HepG2 (cell line): ENCODE data around the gene OGG1. TPM values are rescaled to one million over a fixed set of nuclear protein-coding genes. Genes with fewer than 3 reads are reported as not detected.

Experiments used
- ATAC-seq: fragments of 200-7000 bp; cut with Tn5 transposase; 3 replicates; pipeline ENCODE4 v1.9.1; 2020; ENCODE audit warnings: mild to moderate bottlenecking, moderate library complexity
- BruUV-seq: library from RNA; stranded (reverse); fragments of 400-500 nt; replicated peaks from 2 replicates; lab custom pipeline; 2021; lab: Mats Ljungman, UMichigan
- CTCF ChIA-PET: fragments of 300-600 bp; formaldehyde crosslinking; extraction: SDS; loops from one replicate; lab custom pipeline; 2021; ENCODE audit warnings: low total read pairs, inconsistent platforms, low intra/inter-chr PET ratio; lab: Yijun Ruan, JAX
- POLR2A ChIA-PET: fragments of 350-600 bp; sonication (Branson Sonifier 250); formaldehyde crosslinking; loops from one replicate; lab custom pipeline; 2020; ENCODE audit warnings: antibody characterized with exemption, inconsistent platforms; lab: Yijun Ruan, JAX
- DNase-seq: peaks from one replicate; pipeline ENCODE4 v3.0.0-alpha.2; 2015; ENCODE audit warnings: low spot score
- FAIRE-seq: peaks from 3 replicates; lab custom pipeline; 2011; peaks lifted over from hg19 to GRCh38; lab: Jason Lieb, UNC
- H2AFZ ChIP-seq: one replicate; pipeline ENCODE4 v1.6.1; 2011; ENCODE audit warnings: low read length, inconsistent platforms
- H3K27ac ChIP-seq: fragments of 300-600 bp; 3 replicates; pipeline ENCODE4 v1.8.0; 2011; ENCODE audit warnings: mixed run types, mild to moderate bottlenecking, mixed read lengths, low read length, inconsistent platforms; ENCODE audit not compliant: insufficient read depth; ENCODE audit errors: extremely low read length
- H3K27me3 ChIP-seq, 2 experiments: fragments of 200-600 bp in 1 of 2; 2 replicates in 1 of 2; 3 replicates in 1 of 2; pipeline versions ENCODE4 v1.6.0 to v1.8.0; 2011; ENCODE audit warnings: low read length in 2 of 2, mild to moderate bottlenecking in 2 of 2, moderate library complexity in 2 of 2, inconsistent platforms in 1 of 2; ENCODE audit not compliant: insufficient read depth in 2 of 2, control insufficient read depth in 1 of 2
- H3K36me3 ChIP-seq, 2 experiments: fragments of 200-600 bp in 1 of 2; replicated peaks in 1 of 2; 2 replicates in 1 of 2; 3 replicates in 1 of 2; pipeline versions ENCODE4 v1.5.1 to v1.8.0; 2011; ENCODE audit warnings: low read length in 2 of 2, inconsistent platforms in 1 of 2; ENCODE audit not compliant: insufficient read depth in 2 of 2, control insufficient read depth in 1 of 2
- H3K4me1 ChIP-seq: 2 replicates; pipeline ENCODE4 v1.5.1; 2012; ENCODE audit warnings: low read length, inconsistent platforms; ENCODE audit not compliant: insufficient read depth
- H3K4me2 ChIP-seq: 2 replicates; pipeline ENCODE4 v1.6.0; 2011; ENCODE audit warnings: low read depth, low read length, inconsistent platforms
- H3K4me3 ChIP-seq, 3 experiments: fragments of 200-600 bp in 1 of 3; sonication (generic), shearing (Covaris generic) in 1 of 3; replicated peaks in 1 of 3; 2 replicates each; pipeline ENCODE4 v1.5.1; 2011 to 2016; ENCODE audit warnings: low read length in 3 of 3, inconsistent platforms in 2 of 3, low read depth in 2 of 3, mild to moderate bottlenecking in 2 of 3, control low read depth in 1 of 3, mixed read lengths in 1 of 3; ENCODE audit not compliant: insufficient read depth in 1 of 3
- H3K79me2 ChIP-seq: one replicate; pipeline ENCODE4 v1.6.1; 2011; ENCODE audit warnings: low read length, inconsistent platforms; ENCODE audit not compliant: insufficient read depth
- H3K9ac ChIP-seq: 2 replicates; pipeline ENCODE4 v1.6.0; 2011; ENCODE audit warnings: mild to moderate bottlenecking, low read depth, low read length, inconsistent platforms; ENCODE audit not compliant: insufficient read depth
- H3K9me3 ChIP-seq: 2 replicates; pipeline ENCODE4 v1.5.1; 2012; ENCODE audit warnings: mild to moderate bottlenecking, low read length
- H4K20me1 ChIP-seq: 2 replicates; pipeline ENCODE4 v1.6.0; 2011; ENCODE audit warnings: inconsistent platforms, mild to moderate bottlenecking, low read length, moderate library complexity; ENCODE audit not compliant: insufficient read depth
- ATRX ChIP-seq: sonication (generic); formaldehyde crosslinking; IDR thresholded peaks from 2 replicates; pipeline ENCODE4 v1.4.0; 2020; ENCODE audit warnings: missing genetic modification reagents, borderline replicate concordance
- CTCF ChIP-seq: sonication (generic); formaldehyde crosslinking; IDR thresholded peaks from 2 replicates; pipeline ENCODE4 v1.5.0; 2020; ENCODE audit warnings: mild to moderate bottlenecking, missing genetic modification reagents, moderate library complexity
- POGK ChIP-seq: sonication (generic); formaldehyde crosslinking; conservative IDR thresholded peaks from 2 replicates; pipeline ENCODE4 v1.8.0; 2022; ENCODE audit warnings: mild to moderate bottlenecking, moderate library complexity, missing genetic modification reagents
- SRSF1 ChIP-seq: fragments of 200-400 bp; formaldehyde crosslinking; optimal IDR thresholded peaks from 2 replicates; pipeline ENCODE3; 2017; ENCODE audit warnings: mild to moderate bottlenecking, low read depth, low read length, moderate library complexity
- STAG1 ChIP-seq: sonication (generic); formaldehyde crosslinking; IDR thresholded peaks from 2 replicates; pipeline ENCODE4 v1.4.0; 2020; ENCODE audit warnings: missing genetic modification reagents
- ZBTB26 ChIP-seq: IDR thresholded peaks from 2 replicates; pipeline ENCODE4 v1.6.1; 2016; ENCODE audit warnings: missing compliant biosample characterization, missing genetic modification reagents, borderline replicate concordance
- ZNF253 ChIP-seq: sonication (generic); formaldehyde crosslinking; IDR thresholded peaks from 2 replicates; pipeline ENCODE4 v1.8.0; 2022; ENCODE audit warnings: mild to moderate bottlenecking, missing genetic modification reagents, borderline replicate concordance
- WGBS: methylation state at CpG from one replicate; pipeline ENCODE4 v1.1.6; 2017; ENCODE audit warnings: low lambda C conversion rate; 5-methylcytosine and 5-hydroxymethylcytosine counted together
- in situ Hi-C: cut with HindIII; loops from 2 replicates; pipeline ENCODE4 v1.10.0; 2017; ENCODE audit warnings: low pct_unique_long_range_greater_than_20kb; ENCODE audit not compliant: extremely low pct_ligation_motif_present
- intact Hi-C: fragments of 100-400 bp; cut with micrococcal nuclease; formaldehyde crosslinking; loops from one replicate; pipeline ENCODE4 v1.10.0; 2022; ENCODE audit not compliant: unreplicated experiment
- polyA plus RNA-seq, 8 experiments: library from polyadenylated mRNA; depleted of rRNA in 3 of 8; stranded (reverse) in 7 of 8; unstranded in 1 of 8; fragments of >200 nt; fragmentation: Illumina TruSeq in 4 of 8; extraction: Trizol in 4 of 8; gene quantifications; 2 replicates each; pipeline versions ENCODE4 v1.2.1 to v1.2.3, GENCODE V29; 2011 to 2016; ENCODE audit warnings: low read depth in 4 of 8, missing spikeins in 1 of 8, mixed read lengths in 1 of 8; ENCODE audit not compliant: insufficient read depth in 1 of 8
- total RNA-seq, 5 experiments: library from RNA; depleted of rRNA; stranded (reverse); fragments of >200 nt; fragmentation: Illumina TruSeq; extraction: Trizol; gene quantifications; 2 replicates each; pipeline ENCODE4 v1.2.3, GENCODE V29; 2016; ENCODE audit warnings: low read depth in 1 of 5

Gene OGG1
- total and polyA plus RNA-seq, 2 of the 13 experiments (the other 11 are each of a cell fraction or from before 2014, with no cell fraction given) = 28.7 to 33.2 TPM

GRCh38 chr3:9725775-9726515 is 23.8 kb upstream of the OGG1 start:
- Histone ChIP-seq H3K4me3 (no peak overlapping the region), H3K9ac (no peak overlapping the region), H3K27me3 (peaks cover 0 to 10% of the 10 kb centered on the region in 2 experiments; a peak in 2 of 5 replicates), H3K36me3 (no peaks in the 10 kb centered on the region), H3K4me2 (no peak overlapping the region), H3K9me3 (no peaks in the 10 kb centered on the region), H3K79me2 (no peaks in the 10 kb centered on the region), H2AFZ (no peak overlapping the region), H3K27ac (no peak overlapping the region), H3K4me1 (peaks cover 15% of the 10 kb centered on the region), H4K20me1 (no peaks in the 10 kb centered on the region)
- no peak for ATAC-seq
- TF ChIP-seq SRSF1 (no peak), ZNF253 (CRISPR knock-in tag) (no peak)
- 11% methylated on average over 1 of the region's 4 CpGs for WGBS
- no TSS peak for BruUV-seq
- ChIA-PET POLR2A (no interaction called here), CTCF (interaction anchor here (1.2 to 1.9 kb wide), 2 partner anchors 10 to 223 kb away, joined by 5 to 8 read pairs; no protein-coding TSS in a partner anchor)
- intact Hi-C loops = loop anchor here (2.0 kb wide), 1 partner anchor 223 kb away; no protein-coding TSS in a partner anchor
- no peak for FAIRE-seq
- in situ Hi-C loops = loop anchor here (5.0 kb wide), 1 partner anchor 224 kb away; no protein-coding TSS in a partner anchor
- no peak for DNase-seq

GRCh38 chr3:9727041-9727595 is 22.6 kb upstream of the OGG1 start:
- H3K4me1 ChIP-seq = peaks cover 15% of the 10 kb centered on the region
- no TSS peak for BruUV-seq
- no peak overlapping the region for H3K9ac ChIP-seq
- H3K4me3 ChIP-seq = 0 out of 6 replicates have a peak overlapping the region, but pooled peaks of 1 of the 3 experiments have one; percentile 8
- no peak overlapping the region for H3K27ac ChIP-seq
- H3K36me3 ChIP-seq = no peaks in the 10 kb centered on the region
- WGBS = 20% methylated on average over 11 of the region's 11 CpGs
- no peaks in the 10 kb centered on the region for H4K20me1 ChIP-seq
- no peak overlapping the region for H3K4me2 ChIP-seq
- no peaks in the 10 kb centered on the region for H3K9me3 ChIP-seq
- intact Hi-C loops (loop anchor here (2.0 kb wide), 1 partner anchor 224 kb away; no protein-coding TSS in a partner anchor), in situ Hi-C loops (loop anchor here (5.0 kb wide), 1 partner anchor 225 kb away; no protein-coding TSS in a partner anchor)
- H3K27me3 ChIP-seq = peaks cover 0 to 3% of the 10 kb centered on the region in 2 experiments; a peak in 2 of 5 replicates
- H2AFZ ChIP-seq = no peak overlapping the region
- peaks cover 2% of the 10 kb centered on the region for H3K79me2 ChIP-seq
- CTCF ChIA-PET = interaction anchor here (1.2 to 1.9 kb wide), 2 partner anchors 11 to 224 kb away, joined by 5 to 8 read pairs; no protein-coding TSS in a partner anchor
- ATAC-seq = peak; percentile 8; the same call in 2 of the 3 replicates
- POLR2A ChIA-PET = interaction anchor here (1.2 kb wide), 1 partner anchor 22 kb away, joined by 3 read pairs; the partner anchor contains the start of gene OGG1
- no peak for FAIRE-seq
- peak; percentile 42 for DNase-seq
- no peak for TF ChIP-seq ZBTB26 (CRISPR knock-in tag)
- TF ChIP-seq ATRX (CRISPR knock-in tag) = no peak
- TF ChIP-seq POGK = 0 out of 2 replicates have a peak, but pooled peaks have one; percentile 21
- peak; percentile 41 for TF ChIP-seq STAG1 (CRISPR knock-in tag)
- peak; percentile 48; the same call in 1 of the 2 replicates for TF ChIP-seq CTCF
